ENCODE data around the gene DNAH8.

The DNAH8 gene

DNA sequence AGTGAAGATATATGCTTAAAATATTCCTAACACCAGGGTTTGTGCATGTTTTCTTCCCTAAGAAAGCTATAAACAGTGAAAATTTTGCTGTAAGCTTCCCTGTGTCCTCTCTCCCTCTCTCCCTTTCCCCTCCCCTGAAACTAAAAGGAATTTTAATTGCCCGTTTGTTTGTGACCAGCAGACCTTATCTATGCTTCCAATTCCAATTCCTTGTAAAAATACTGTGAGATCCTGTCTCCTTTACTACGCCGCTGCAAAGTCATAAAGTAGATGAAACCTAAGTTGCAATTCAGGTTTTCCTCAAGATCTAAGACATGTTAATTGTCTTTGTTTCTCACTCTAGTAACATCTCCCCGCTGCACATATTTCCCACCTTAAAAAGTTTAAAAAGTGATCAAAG lies 82.3 kb downstream of the DNAH8 start:
- no peak for DNase-seq (ENCODE audit: low read depth)

DNA sequence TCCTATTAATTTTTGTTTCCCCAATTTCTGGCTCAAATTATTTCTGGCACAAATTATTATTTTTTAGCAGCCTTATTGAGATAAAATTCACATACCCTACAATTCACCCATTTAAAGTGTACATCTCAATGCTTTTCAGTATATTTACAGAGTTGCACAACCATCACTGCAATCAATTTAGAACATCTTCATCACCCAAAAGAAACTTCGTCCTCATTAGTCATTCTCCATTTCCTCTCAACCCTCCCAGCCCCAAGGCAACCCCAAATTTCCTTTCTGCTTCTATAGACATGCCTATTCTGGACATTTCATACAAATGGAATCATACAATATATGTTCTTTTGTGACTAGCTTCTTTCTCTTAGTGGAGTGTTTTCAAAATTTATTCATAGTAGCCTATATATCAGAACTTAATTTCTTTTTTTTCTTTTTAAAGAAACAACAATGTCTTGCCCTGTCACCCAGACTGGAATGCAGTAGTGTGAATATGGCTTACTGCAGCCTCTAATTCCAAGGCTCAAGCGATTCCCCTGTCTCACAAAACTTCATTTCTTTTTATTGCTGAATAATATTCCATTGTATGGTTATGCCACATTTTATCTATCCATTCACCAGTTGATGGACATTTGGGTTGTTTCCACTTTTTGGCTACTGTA lies 84.5 kb downstream of the DNAH8 start:
- no peak for DNase-seq (ENCODE audit: low read depth)

DNA sequence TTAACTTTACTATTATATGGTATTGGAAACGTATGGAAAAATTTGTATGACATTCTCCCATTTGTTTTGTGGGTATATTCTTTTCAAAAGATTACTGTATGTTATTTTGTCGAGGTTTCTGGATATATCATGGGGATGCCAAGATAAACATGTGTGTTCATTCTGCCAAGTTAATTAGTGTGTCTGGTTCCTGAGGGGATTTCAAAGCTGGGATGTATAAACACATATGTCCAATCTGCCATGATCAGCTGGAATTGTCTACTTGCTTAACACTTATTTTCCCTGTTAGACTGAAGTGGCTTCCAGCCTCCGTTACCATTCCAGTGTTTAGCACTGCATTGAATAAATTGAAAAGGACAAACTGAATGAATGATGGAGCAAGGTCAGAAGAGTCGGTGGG lies 86.2 kb downstream of the DNAH8 start:
- no peak for DNase-seq (ENCODE audit: low read depth)

DNA sequence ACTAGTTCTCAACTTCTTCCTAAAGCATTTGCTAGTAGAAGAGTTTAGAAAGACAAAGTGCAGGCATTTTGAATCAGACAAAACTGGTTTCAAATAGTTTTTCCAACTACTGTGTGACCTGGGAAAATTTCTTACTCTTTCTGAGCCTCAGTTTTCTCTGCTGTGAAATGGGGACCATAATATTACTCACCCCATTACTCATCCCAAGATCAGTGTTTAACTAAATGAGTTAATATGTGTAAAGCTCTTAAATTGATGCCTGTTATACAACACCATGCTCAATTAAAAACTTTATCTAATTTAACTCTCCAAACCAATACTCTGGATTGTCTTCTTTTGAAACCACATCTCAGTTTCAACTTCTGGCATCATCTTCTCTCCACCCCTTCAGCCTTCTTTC lies 87.4 kb downstream of the DNAH8 start:
- DNase-seq (ENCODE audit: low read depth) = no peak

DNA sequence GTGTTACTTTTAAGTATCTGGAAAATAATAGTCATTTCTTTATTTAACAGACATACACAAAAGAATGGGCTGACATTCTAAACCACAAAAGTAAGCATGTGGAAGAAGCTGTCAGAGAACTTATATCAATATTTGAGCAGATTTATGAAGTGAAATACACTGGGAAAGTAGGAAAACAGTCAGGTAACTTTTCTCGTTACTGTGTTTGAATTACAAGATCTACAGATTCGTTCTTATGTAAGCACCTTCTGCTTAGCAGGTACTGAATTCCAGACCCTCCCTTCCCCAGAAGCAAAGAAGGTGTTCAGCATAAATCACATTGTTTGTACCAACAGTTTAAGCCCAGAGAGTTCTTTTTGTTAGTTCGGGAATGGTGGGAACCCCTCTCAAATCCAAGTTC lies 88.0 kb downstream of the DNAH8 start:
- DNase-seq (ENCODE audit: low read depth) = no peak

DNA sequence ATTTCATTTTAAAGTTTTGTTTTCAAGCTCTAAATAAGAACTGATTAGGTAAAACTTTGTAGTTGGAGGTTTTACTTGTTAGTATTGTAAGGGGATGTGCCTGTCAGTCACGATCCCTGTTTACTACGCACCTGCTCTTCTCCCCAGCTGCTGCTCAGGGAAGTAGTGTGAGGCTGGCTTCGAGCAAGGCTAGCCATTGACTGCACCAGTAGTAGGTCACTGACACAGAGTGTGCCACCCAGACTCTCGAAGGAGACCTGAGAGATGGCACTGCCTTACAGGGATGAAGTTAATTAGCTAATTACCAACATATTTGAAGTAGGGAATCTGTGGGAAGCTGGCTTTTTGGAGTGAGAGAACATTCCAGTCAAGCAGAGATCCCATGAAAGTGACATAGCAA lies 89.2 kb downstream of the DNAH8 start:
- no peak for DNase-seq (ENCODE audit: low read depth)

DNA sequence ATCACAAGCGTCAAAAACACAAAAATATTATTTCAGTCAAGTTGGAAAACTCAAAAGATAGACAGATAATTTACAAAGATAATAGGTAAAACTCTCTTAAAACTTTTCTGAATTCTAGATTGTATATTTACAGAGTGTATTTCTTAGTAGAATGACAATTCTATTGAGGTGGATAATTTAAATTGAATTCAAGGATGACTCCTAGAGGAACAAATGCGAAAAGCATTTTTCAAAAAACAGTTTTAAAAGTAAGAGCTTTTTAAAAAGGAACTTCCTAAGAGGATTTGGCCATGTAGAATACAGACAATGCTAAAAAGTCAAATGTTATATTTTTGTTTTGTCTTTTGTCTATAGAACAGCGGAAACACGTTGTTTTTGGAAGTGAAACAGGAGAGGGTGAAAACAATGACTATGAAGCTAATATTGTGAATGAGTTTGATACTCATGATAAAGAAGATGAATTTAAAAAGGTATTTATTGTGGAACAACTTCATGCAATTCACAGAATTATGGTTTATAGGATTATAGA lies 90.1 kb downstream of the DNAH8 start:
- DNase-seq (ENCODE audit: low read depth) = no peak

DNA sequence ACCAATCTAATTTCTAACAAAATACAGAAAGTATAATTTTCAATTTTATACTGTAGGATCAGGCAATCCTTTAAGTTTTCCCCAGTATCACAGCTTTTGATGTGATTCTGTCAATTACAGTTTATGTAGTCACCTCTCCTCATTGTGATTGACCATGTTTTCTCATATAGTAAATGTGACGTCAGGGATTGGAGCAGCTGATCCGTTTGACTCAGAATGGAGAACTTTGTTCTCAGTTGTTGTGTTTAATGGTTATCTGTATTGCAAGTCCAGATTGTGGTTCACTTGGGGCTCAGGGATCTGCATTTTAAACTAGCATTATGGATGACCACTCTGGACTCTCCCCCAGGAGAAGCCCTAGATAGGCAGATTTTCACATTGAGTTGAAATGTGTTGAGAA lies 90.6 kb downstream of the DNAH8 start:
- no peak for DNase-seq (ENCODE audit: low read depth)

DNA sequence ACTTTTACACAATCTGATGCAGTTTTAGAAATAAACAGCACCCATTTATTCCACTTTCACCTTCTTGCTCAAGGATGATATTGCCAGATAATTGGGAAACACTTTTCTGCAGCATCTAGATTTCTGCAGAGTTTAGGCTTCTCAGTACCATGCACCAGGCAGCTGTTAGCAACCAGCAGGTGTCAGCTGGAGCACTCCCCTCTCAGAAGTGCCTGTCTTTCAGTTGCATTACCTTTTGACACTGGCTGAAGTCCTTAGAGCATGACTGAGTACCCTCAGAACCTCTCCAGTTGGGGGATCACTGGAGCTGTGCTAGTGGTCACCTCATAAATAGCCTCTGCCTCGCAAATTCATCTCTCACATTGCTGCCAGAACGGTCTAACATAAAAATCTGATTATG lies 91.2 kb downstream of the DNAH8 start:
- no peak for DNase-seq (ENCODE audit: low read depth)

DNA sequence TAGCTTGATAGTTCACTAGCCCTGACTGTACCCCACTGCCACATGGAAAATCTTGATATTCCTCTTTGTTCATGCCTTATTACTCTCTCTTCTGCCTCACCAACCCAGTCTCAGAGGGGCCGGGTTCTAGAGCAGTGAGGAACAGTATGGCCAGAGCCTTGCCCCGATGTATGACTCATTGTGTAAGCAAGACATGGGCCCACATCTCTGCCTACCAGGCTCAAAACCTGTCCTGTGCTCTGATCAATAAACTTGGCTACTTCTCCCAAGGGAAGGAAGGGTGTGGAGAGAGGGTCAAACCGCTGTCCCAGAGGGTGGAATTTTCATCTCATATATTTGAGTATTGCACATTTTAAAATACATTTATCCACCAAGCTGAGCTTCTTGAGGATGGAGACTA lies 91.7 kb downstream of the DNAH8 start:
- no peak for DNase-seq (ENCODE audit: low read depth)

DNA sequence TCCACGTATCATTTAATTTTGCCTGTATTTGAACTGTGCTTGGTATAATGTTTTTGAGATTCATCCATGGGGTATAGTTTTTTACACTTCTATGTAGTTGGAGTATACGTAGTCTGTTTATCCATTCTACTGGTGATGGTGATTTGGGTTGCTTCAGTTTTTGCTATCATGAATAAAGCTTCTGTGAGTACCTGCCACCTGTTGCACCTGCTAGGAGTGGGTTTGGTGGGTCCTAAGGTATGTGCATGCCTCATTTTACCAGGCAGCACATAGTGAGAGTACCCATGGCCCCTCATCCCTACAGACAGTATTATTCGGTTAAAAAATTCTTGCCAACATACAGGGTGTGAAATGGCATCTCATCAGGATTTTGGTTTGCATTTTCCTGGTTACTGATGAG lies 92.9 kb downstream of the DNAH8 start:
- no peak for DNase-seq (ENCODE audit: low read depth)

DNA sequence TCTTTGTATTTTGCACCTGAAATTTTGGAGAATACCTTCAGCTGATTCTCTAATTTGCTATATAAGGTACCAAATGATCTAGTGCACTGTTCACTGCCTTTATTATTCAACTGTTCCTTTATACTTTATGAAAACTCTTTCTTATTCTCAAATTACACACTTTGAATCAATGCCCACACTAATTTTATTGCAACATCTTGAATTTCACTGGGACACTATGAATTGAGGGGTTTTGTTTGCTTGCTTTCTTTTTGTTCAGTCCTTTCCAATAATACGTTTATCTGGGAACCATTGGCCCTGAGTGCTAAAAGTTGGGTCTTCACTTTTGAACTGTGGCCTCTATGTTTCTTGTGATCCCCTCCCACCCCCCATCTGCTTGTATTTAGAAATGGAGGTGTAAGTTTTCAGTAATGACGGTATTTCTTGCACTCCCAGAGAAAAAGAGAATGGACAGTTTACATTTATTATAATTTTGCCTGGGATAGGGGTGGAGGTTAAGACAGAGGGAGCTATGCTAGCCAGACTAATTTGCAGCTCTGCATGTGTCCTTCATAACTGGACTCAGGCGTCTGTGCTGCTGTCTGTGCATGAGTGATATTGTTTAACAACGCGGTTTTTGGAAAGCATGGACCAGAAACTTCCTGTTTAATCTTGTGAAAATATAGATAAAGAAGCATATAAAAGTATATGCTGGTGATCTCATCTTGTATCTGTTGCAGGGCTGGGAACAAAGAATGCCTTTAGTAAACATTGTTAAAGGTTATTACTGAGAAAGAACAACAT lies 98.1 kb downstream of the DNAH8 start:
- no peak for DNase-seq (ENCODE audit: low read depth)

DNA sequence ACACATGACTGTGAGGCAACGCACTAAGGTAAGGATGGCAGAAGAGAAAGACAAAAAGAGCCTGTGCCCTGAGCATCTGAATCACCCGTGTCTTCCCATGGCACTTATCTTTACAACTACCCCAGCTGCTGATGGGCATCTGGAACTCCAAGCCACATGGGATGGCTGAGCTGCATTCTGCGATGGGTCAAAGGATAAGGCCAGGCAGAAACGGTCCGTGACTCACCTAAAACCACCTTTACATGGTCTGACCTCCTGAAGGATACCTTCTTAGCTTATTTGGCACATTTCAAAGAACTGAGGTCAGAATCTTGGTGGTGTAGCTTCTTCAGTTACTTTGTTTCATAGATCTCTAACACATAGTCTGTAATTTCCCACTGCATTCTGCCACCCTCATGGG lies 99.7 kb downstream of the DNAH8 start:
- DNase-seq (ENCODE audit: low read depth) = no peak

DNA sequence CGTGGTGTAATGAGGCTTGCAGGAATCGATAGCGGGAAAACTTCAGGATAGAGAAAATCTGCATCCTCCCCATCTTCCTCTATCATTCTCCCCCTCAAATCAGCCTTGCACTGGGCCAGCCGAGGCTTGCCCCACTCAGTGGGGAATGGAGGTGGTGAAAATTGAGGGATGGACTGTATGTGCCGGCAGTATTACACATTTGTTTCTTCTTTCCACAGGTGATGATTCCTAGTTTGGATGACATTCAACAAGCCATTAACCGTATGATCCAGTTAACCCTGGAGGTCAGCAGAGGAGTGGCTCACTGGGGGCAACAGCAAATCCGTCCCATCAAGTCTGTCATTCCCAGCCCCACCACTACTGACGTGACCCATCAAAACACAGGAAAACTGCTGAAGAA lies 100.1 kb downstream of the DNAH8 start:
- DNase-seq (ENCODE audit: low read depth) = no peak

DNA sequence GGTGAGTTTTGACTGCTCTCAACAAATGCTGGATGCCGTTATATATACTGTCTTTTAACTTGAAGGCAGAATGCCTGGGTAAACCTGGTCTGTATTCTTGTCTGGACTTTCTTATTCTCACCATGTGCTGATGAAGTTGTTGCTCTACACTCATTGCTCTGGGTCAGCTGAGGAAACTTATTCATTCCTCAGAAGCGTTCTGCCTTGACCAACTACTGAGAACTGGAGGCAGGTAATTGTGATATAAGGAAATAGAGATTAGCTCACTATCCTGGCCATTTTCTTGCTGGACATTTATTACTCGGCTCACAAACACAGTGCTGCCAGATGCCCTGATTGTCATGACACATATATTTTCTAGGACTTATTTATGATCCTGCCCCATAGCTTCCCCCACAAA lies 103.6 kb downstream of the DNAH8 start:
- no peak for DNase-seq (ENCODE audit: low read depth)

DNA sequence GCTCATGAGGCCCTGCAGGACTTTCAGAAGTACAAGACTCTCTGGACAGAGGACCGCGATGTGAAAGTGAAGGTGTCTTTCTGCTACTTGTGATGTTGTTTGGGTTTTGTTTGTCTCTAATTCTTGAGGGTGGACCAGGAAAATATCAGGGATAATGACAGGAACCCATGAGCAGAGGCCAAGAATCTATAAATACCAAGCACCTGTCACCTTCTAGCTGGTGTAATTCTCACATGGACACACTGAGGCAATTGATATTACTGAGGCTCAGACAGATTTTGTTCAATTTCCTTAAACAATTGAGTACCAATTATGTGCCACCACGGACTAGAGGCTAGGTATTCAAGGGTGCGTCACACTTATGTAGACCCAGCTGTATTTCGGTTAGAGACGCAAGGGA lies 107.9 kb downstream of the DNAH8 start:
- no peak for DNase-seq (ENCODE audit: low read depth)

DNA sequence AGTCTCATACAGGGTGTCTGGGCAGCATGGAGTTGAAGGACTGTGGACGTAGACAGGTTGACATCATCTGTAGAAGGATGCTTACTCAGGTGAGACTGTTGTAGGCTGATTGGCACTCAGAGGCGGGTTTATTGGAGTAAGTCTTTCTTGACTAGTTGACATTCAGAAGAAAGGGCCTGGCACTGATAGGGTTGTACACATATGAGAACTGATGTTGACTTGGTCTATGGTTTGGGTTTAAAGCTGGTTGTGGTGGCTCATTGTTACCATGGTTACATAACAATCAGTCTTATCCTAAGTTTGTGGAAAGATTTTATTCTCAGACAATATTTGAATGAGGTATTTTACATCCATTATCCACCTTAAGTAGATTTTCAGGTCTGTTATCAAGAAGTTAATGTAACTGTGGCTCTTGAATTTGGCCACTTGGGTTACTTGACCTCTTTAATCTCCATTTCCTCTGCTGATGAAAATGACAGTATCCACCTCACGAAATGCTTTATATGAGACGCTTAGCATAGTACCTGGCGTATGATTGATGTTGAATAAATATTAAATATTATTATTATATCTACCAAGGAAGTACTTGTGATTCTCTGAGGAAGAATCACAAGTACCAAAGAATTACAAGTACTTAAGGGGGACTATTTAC lies 109.3 kb downstream of the DNAH8 start:
- no peak for DNase-seq (ENCODE audit: low read depth)

DNA sequence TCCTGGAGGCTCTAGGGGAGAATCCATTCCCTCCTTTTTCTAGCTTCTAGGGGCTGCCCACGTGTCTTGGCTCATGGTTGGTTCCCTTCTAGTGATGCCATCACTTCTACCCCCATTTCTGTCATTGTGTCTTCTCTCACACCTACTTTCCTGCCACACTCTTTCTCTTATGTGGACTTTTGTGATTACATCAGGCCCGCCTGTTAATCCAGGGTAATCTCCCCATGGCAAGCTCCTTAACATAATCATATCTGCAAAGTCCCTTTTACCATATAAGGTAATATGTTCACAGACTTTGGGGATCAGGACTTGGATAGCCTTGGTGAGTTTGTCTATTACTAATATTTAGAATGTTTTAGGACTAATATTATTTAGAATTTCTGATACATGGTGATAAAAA lies 111.9 kb downstream of the DNAH8 start:
- no peak for DNase-seq (ENCODE audit: low read depth)

DNA sequence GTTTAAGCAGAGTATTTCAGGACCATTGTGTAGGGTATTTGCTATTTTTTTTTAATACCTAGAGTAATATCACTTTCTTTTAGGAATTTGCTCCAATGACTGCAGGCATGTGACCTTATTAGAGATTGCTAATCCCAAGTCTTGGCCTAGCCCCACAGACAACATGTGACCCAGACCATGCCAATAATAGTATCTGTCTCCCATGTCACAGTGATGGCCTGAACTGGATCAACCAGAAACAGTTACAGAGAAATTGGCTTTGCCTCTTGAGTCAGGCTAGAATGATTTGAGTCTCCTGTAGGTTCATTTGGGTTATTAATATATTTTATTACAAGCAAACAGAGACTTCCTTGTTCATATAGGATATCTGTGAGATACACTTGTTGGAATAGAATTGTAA lies 116.8 kb downstream of the DNAH8 start:
- DNase-seq (ENCODE audit: low read depth) = no peak

DNA sequence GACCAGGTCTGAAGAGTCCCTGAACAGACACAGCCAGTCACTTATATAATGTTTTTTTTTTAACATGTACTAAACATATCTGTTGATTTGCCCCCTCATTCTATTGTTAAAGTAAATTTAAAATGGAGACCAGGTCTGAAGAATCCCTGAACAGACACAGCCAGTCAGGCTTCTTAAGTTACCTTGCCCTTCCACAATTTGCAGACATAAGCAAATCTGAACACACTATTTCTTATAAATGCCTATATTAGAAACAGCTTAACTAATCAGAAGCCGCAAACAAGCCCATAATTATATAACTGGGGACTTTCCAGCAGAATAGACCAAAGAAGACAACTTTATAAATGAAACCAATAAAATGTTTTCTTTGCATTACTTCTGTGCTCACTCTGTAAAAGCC lies 118.2 kb downstream of the DNAH8 start:
- no peak for DNase-seq (ENCODE audit: low read depth)

DNA sequence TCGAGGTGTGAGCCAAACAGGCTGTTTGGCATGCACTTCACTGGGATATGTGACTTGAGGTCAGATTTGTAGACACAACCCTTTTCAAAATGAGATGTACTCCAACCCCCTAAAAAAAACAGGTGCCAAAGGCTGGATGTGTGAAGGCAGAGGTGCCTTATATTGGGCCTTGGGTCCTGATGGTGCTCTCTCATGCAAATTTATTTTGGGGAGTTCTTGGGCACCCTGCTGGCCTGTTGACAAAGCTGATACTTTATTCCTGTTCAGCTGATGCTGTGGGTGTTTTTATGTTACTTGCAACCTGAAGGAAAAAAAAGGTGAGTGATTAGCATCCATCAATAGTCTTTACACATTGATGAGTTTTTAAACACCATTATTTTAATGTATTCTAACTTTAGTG lies 121.5 kb downstream of the DNAH8 start:
- DNase-seq (ENCODE audit: low read depth) = no peak

DNA sequence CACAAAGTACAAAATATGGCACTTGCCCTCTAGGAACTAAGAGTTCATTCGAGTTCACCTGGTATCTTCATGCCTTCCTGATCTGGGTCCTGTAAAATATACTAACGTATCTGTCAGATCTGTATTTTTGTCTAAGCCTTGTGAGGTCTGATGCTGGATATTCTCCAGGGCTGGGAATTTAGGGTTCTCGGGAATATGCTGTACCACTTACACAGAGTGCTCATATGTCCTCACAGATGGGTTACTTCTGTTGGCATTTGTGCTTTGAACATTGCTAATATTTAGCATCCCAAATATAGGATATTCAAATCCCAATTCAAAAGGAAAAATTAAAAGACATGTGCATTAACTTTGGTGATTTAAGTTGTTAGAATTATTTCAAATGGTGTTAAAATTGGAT lies 122.0 kb downstream of the DNAH8 start:
- no peak for DNase-seq (ENCODE audit: low read depth)

DNA sequence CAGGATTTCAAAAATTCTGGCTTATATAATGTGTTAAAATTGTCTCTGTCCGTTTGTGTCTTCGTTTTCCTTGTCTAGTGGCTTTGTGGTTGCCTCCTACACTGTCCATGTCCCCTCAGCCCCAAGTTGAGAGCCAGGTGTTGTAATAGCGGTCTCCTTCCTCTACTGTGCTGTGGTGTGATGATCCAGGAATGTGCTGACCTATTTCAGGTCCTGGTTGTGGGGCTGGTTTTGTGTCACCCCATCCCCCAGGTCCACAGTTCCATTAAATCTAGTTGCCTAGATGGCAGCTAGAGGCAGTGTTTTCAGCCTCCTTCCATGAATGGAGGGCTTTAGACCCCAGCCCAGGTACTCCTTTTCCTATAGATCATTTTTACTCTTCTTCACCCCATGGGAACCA lies 128.7 kb downstream of the DNAH8 start:
- DNase-seq (ENCODE audit: low read depth) = no peak

Measured in activated gamma-delta T cell treated with anti-CD3 and anti-CD28 coated beads, Interleukin-2, amount 50 U/mL, for 16 hours (primary cell).